Smooth muscle cell (in vitro differentiated cells): Measurements from ENCODE around the gene PRKAR1B. TPM values are rescaled to one million over a fixed set of nuclear protein-coding genes. Genes with fewer than 3 reads are reported as not detected.

ENCODE experiments used
- DNase-seq: peaks from one replicate; lab custom pipeline; 2025; ENCODE audit not compliant: unreplicated experiment; lab: John Stamatoyannopoulos, UW
- H2AFZ ChIP-seq: fragments of 200-600 bp; sonication (generic); 2 replicates; pipeline ENCODE4 v1.6.0; 2016; ENCODE audit warnings: antibody characterized with exemption, low read depth, mild to moderate bottlenecking
- H3F3A ChIP-seq: fragments of 200-600 bp; sonication (generic); 2 replicates; pipeline ENCODE4 v1.6.0; 2017; ENCODE audit warnings: antibody characterized with exemption, low read depth
- H3K27ac ChIP-seq: fragments of 200-600 bp; sonication (generic); 2 replicates; pipeline ENCODE4 v1.5.1; 2016; ENCODE audit warnings: low read depth, mild to moderate bottlenecking
- H3K27me3 ChIP-seq: fragments of 200-600 bp; sonication (generic); 2 replicates; pipeline ENCODE4 v1.6.1; 2016; ENCODE audit warnings: low read depth, mild to moderate bottlenecking
- H3K36me3 ChIP-seq: fragments of 200-600 bp; sonication (generic); 2 replicates; pipeline ENCODE4 v1.5.1; 2016; ENCODE audit warnings: low read depth
- H3K4me1 ChIP-seq: fragments of 200-600 bp; sonication (generic); 2 replicates; pipeline ENCODE4 v1.5.1; 2016; ENCODE audit warnings: low read depth
- H3K4me2 ChIP-seq: fragments of 200-600 bp; sonication (generic); 2 replicates; pipeline ENCODE4 v1.6.0; 2016; ENCODE audit warnings: mild to moderate bottlenecking
- H3K4me3 ChIP-seq: fragments of 200-600 bp; sonication (generic); 2 replicates; pipeline ENCODE4 v1.5.1; 2016; ENCODE audit warnings: mild to moderate bottlenecking
- H3K79me2 ChIP-seq: fragments of 200-600 bp; sonication (generic); 2 replicates; pipeline ENCODE4 v1.6.0; 2016; ENCODE audit warnings: low read depth, mild to moderate bottlenecking
- H3K9ac ChIP-seq: fragments of 200-600 bp; sonication (generic); 2 replicates; pipeline ENCODE4 v1.6.0; 2016; ENCODE audit warnings: low read depth
- H3K9me3 ChIP-seq: fragments of 200-600 bp; sonication (generic); replicated peaks from 2 replicates; pipeline ENCODE4 v1.5.1; 2016; ENCODE audit warnings: low read depth
- H4K20me1 ChIP-seq: fragments of 200-600 bp; sonication (generic); 2 replicates; pipeline ENCODE4 v1.6.0; 2016; ENCODE audit warnings: low read depth
- CTCF ChIP-seq: fragments of 200-600 bp; sonication (generic); IDR thresholded peaks from 2 replicates; pipeline ENCODE4 v1.5.1; 2017; ENCODE audit warnings: borderline replicate concordance, mild to moderate bottlenecking, antibody characterized with exemption; ENCODE audit not compliant: insufficient read depth, poor library complexity, severe bottlenecking
- WGBS: methylation state at CpG from one replicate; pipeline ENCODE4 v1.1.7; 2016; ENCODE audit warnings: low lambda C conversion rate; 5-methylcytosine and 5-hydroxymethylcytosine counted together
- polyA plus RNA-seq: library from polyadenylated mRNA; unstranded; fragments of >200 nt; fragmentation: Nextera tagmentation; extraction: Ambion mirVana; gene quantifications from 2 replicates; pipeline ENCODE4 v1.2.1, GENCODE V29; 2016
- total RNA-seq: library from RNA; depleted of rRNA; stranded (reverse); fragments of >200 nt; gene quantifications from 2 replicates; pipeline ENCODE4 v1.2.3, GENCODE V29; 2014

PRKAR1B gene
- total and polyA plus RNA-seq, 2 experiments from 2014 or later, result 5.3 to 10.1 TPM

DNA sequence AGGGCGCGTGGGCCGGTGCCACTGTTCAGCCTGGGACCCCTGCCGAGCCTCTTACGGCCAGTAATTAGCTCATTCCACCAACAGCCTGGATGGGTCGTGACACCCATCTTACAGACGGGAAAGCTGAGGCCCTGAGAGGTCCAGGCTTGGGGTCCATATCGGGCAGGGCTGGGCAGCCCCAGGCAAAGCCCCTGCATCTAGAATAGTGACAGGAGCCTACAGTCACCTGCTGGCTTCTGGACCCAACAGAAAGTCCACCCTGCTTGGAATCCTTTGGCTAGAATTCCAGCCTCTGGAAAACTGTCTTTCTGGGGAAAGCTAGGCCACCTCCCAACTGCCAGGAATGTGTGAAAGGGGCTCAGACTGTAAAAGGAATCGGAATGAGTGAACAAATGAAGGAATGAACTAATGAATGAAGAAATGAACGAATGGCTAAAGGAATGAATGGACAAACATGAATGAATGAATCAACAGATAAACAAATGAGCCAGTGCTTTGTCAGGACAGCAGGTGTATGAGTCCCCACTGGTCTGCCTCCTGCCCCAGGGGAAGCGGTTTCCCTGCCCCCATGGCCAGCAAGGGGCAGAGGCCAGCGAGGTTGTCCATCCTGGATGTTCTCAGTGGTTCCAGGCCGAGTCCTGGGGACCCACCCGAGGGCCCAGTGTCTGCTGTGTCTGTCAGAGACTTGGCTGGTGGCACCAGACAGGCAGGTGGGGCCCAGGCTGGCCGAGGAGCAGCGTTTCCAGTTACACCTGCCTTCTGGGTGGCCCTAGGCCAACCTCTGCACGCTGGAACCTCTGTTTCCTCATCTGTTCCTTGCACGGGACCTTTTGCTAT, 183.4 kb downstream of the PRKAR1B start:
- H2AFZ ChIP-seq, result no peak overlapping the region
- no peak for DNase-seq
- H3K9ac ChIP-seq, result peak overlapping the region; percentile 3

GRCh38 chr7:542713-543500, 184.2 kb downstream of the PRKAR1B start:
- H3K9ac ChIP-seq, result peak overlapping the region; percentile 52
- peaks cover 22% of the 10 kb centered on the region for H3K4me1 ChIP-seq
- 9% methylated on average over 25 of the region's 27 CpGs for WGBS
- H3K9me3 ChIP-seq, result no peaks in the 10 kb centered on the region
- no peaks in the 10 kb centered on the region for H3K79me2 ChIP-seq
- H3K4me3 ChIP-seq, result no peak overlapping the region
- H3F3A ChIP-seq, result peaks cover 31% of the 10 kb centered on the region
- no peak for TF ChIP-seq CTCF
- H2AFZ ChIP-seq, result no peak overlapping the region
- no peaks in the 10 kb centered on the region for H4K20me1 ChIP-seq
- H3K4me2 ChIP-seq, result peak overlapping the region; percentile 74
- no peaks in the 10 kb centered on the region for H3K36me3 ChIP-seq
- no peaks in the 10 kb centered on the region for H3K27me3 ChIP-seq
- peak; percentile 90 for DNase-seq
- peak overlapping the region; percentile 88 for H3K27ac ChIP-seq

More for the DNA sequence above, 183.4 kb downstream of the PRKAR1B start:
- H3K9me3 ChIP-seq, result no peaks in the 10 kb centered on the region
- peaks cover 31% of the 10 kb centered on the region for H3F3A ChIP-seq
- H3K27ac ChIP-seq, result peak overlapping the region; percentile 88
- no peak overlapping the region for H3K4me3 ChIP-seq
- H3K27me3 ChIP-seq, result no peaks in the 10 kb centered on the region
- peaks cover 16% of the 10 kb centered on the region for H3K4me1 ChIP-seq
- no peaks in the 10 kb centered on the region for H3K36me3 ChIP-seq
- no peak overlapping the region for H3K4me2 ChIP-seq
- H4K20me1 ChIP-seq, result no peaks in the 10 kb centered on the region
- no peaks in the 10 kb centered on the region for H3K79me2 ChIP-seq
- WGBS, result 62% methylated on average over 17 of the region's 18 CpGs
- no peak for TF ChIP-seq CTCF

DNA sequence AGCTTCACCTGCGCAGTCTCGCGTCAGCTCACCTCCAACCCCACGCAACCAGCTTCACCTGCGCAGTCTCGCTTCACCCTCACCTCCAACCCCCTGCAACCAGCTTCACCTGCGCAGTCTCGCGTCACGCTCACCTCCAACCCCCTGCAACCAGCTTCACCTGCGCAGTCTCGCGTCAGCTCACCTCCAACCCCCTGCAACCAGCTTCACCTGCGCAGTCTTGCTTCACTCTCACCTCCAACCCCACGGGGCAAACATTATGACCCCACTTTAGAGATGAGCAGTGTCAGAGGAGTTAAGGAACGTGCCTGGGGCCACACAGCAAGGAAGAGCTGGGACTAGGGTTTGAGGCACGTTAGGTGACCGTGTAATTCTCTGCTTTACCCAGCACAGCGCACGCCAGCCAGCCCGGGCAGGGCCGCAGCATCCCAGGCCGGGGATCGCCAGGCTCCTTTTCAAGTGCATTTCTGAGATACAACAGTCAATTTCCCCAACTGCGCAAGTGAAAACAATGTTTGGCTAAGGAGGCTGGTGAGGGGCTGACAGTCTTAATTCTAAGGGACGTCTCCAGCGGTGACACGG, 184.9 kb downstream of the PRKAR1B start:
- Histone ChIP-seq H3K9ac (peak overlapping the region; percentile 52), H3K9me3 (no peaks in the 10 kb centered on the region), H3K27ac (peak overlapping the region; percentile 88), H3F3A (peaks cover 31% of the 10 kb centered on the region), H3K36me3 (no peaks in the 10 kb centered on the region), H3K27me3 (no peaks in the 10 kb centered on the region), H3K4me1 (peaks cover 24% of the 10 kb centered on the region), H2AFZ (no peak overlapping the region), H3K79me2 (no peaks in the 10 kb centered on the region), H4K20me1 (no peaks in the 10 kb centered on the region), H3K4me3 (no peak overlapping the region), H3K4me2 (peak overlapping the region; percentile 74)
- WGBS, result 83% methylated on average over 28 of the region's 28 CpGs
- DNase-seq, result no peak
- no peak for TF ChIP-seq CTCF
